Measurements from ENCODE around the gene DDX27. TPM values are rescaled to one million over a fixed set of nuclear protein-coding genes. Genes with fewer than 3 reads are reported as not detected.

Gene DDX27
- total and polyA plus RNA-seq, 4 donors: 8.8 to 16.0 (median 13.0) TPM

DNA sequence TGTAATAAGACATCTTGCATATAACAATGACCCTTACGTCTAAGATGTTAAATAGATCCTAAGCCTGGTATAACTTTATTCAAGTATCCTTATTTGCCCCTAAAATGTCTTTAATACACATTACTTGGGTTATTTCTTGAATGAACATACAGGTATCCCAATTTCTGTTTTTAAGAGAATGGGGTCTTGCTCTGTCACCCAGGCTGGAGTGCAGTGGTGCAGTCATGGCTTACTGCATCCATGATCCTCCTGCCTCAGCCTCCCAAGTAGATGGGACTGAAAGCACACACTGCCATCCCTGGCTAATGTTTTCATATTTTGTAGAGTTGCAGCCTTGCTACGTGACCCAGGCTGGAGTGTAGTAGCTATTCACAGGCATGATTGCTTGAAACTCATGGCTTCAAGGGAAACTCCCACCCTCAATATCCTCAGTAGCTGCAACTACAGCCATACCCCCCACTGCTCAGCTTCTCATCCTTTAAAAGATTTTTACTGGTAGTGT, 69.1 kb downstream of the DDX27 start:
- Histone ChIP-seq H3K4me3 (ENCODE audit: low read depth in 1 of 3, low read length in 3 of 3) (no peak overlapping the region), H3K27me3 (ENCODE audit: control insufficient read depth in 4 of 4, insufficient read depth in 4 of 4, low read length in 3 of 4) (no peaks in the 10 kb centered on the region), H3K9ac (ENCODE audit: low read depth in 1 of 2, low read length in 2 of 2) (no peak overlapping the region), H3K4me1 (ENCODE audit: control insufficient read depth in 4 of 4, insufficient read depth in 4 of 4, low read length in 3 of 4) (no peaks in the 10 kb centered on the region), H3K27ac (ENCODE audit: low read depth in 1 of 2, low read length in 2 of 2) (no peak overlapping the region), H3K9me3 (ENCODE audit: control insufficient read depth in 4 of 4, low read length in 3 of 4) (peaks cover 8 to 17% (median 13%) of the 10 kb centered on the region in 4 donors), H3K36me3 (ENCODE audit: control insufficient read depth in 4 of 4, insufficient read depth in 3 of 4, low read depth in 1 of 4, low read length in 3 of 4) (peaks cover 40 to 80% (median 71%) of the 10 kb centered on the region in 4 donors)
- TF ChIP-seq FOXA1 (IDR thresholded peaks at IDR 0.05): no peak
- TF ChIP-seq, protein P1, sequence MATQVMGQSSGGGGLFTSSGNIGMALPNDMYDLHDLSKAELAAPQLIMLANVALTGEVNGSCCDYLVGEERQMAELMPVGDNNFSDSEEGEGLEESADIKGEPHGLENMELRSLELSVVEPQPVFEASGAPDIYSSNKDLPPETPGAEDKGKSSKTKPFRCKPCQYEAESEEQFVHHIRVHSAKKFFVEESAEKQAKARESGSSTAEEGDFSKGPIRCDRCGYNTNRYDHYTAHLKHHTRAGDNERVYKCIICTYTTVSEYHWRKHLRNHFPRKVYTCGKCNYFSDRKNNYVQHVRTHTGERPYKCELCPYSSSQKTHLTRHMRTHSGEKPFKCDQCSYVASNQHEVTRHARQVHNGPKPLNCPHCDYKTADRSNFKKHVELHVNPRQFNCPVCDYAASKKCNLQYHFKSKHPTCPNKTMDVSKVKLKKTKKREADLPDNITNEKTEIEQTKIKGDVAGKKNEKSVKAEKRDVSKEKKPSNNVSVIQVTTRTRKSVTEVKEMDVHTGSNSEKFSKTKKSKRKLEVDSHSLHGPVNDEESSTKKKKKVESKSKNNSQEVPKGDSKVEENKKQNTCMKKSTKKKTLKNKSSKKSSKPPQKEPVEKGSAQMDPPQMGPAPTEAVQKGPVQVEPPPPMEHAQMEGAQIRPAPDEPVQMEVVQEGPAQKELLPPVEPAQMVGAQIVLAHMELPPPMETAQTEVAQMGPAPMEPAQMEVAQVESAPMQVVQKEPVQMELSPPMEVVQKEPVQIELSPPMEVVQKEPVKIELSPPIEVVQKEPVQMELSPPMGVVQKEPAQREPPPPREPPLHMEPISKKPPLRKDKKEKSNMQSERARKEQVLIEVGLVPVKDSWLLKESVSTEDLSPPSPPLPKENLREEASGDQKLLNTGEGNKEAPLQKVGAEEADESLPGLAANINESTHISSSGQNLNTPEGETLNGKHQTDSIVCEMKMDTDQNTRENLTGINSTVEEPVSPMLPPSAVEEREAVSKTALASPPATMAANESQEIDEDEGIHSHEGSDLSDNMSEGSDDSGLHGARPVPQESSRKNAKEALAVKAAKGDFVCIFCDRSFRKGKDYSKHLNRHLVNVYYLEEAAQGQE (IDR thresholded peaks at IDR 0.05): no peak
- DNase-seq (ENCODE audit: low spot score): no peak
- WGBS: 94% methylated on average over 2 of the region's 2 CpGs

DNA sequence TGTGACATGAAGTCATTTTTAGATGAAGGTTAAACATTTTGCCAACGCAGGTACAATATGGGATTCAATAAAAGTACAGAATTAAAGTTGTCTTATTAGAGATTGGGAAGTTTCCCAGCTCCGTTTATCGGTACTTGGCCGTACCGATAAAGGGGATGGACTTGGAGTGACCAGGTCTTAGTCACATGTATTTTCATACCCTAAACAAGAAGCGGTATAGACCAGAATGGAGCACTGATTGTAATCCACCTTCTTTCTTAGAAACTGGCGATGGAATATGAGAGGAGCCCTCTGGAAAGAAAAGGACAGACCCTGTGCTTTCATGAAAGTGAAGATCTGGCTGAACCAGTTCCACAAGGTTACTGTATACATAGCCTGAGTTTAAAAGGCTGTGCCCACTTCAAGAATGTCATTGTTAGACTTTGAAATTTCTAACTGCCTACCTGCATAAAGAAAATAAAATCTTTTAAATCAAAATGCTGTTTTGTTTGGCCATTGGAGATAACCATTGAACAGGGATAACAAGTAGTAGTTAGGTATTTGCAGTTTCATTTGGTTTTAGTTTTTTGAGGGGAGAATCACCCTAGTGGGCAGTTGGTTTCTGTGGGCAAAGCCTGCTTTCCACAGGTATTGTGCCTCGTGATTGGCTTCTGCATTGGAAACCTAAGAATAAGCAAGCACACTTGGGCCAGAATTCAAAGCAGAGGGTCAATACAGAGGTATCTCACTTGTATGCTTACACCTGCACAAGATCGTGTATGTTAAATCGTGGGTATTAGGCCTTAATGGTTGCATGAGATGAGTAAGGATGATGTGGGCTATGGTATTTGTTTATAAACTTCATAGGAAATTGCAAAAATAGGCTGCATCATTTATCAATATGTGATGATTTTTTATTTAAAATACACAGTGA, 69.8 kb downstream of the DDX27 start:
- Histone ChIP-seq H3K9me3 (ENCODE audit: control insufficient read depth in 4 of 4, low read length in 3 of 4) (peaks cover 8 to 17% (median 13%) of the 10 kb centered on the region in 4 donors), H3K27ac (ENCODE audit: low read depth in 1 of 2, low read length in 2 of 2) (no peak overlapping the region), H3K27me3 (ENCODE audit: control insufficient read depth in 4 of 4, insufficient read depth in 4 of 4, low read length in 3 of 4) (no peaks in the 10 kb centered on the region), H3K9ac (ENCODE audit: low read depth in 1 of 2, low read length in 2 of 2) (no peak overlapping the region), H3K4me3 (ENCODE audit: low read depth in 1 of 3, low read length in 3 of 3) (no peak overlapping the region), H3K36me3 (ENCODE audit: control insufficient read depth in 4 of 4, insufficient read depth in 3 of 4, low read depth in 1 of 4, low read length in 3 of 4) (peaks cover 35 to 72% (median 65%) of the 10 kb centered on the region in 4 donors), H3K4me1 (ENCODE audit: control insufficient read depth in 4 of 4, insufficient read depth in 4 of 4, low read length in 3 of 4) (no peaks in the 10 kb centered on the region)
- DNase-seq (ENCODE audit: low spot score): no peak
- WGBS: 93% methylated on average over 10 of the region's 10 CpGs
- TF ChIP-seq FOXA2 (IDR thresholded peaks at IDR 0.05) (no peak), YY1 (IDR thresholded peaks at IDR 0.05) (no peak), HNF4G (IDR thresholded peaks at IDR 0.05) (no peak), SP1 (IDR thresholded peaks at IDR 0.05) (no peak), RAD21 (IDR thresholded peaks at IDR 0.05) (no peak), EGR1 (IDR thresholded peaks at IDR 0.05; ENCODE audit: low read depth in 2 of 2) (no peak), NR2F2 (IDR thresholded peaks at IDR 0.05) (no peak), HNF4A (conservative IDR thresholded peaks at IDR 0.05) (no peak), GABPA (IDR thresholded peaks at IDR 0.05 in 1 of 2, conservative IDR thresholded peaks at IDR 0.05 in 1 of 2) (no peak), TAF1 (conservative IDR thresholded peaks at IDR 0.05) (no peak), JUND (IDR thresholded peaks at IDR 0.05) (no peak), FOXA1 (IDR thresholded peaks at IDR 0.05) (no peak), RXRA (IDR thresholded peaks at IDR 0.05) (no peak)
- TF ChIP-seq, protein P1 (IDR thresholded peaks at IDR 0.05): no peak
- TF ChIP-seq, protein P2, sequence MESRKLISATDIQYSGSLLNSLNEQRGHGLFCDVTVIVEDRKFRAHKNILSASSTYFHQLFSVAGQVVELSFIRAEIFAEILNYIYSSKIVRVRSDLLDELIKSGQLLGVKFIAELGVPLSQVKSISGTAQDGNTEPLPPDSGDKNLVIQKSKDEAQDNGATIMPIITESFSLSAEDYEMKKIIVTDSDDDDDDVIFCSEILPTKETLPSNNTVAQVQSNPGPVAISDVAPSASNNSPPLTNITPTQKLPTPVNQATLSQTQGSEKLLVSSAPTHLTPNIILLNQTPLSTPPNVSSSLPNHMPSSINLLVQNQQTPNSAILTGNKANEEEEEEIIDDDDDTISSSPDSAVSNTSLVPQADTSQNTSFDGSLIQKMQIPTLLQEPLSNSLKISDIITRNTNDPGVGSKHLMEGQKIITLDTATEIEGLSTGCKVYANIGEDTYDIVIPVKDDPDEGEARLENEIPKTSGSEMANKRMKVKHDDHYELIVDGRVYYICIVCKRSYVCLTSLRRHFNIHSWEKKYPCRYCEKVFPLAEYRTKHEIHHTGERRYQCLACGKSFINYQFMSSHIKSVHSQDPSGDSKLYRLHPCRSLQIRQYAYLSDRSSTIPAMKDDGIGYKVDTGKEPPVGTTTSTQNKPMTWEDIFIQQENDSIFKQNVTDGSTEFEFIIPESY (IDR thresholded peaks at IDR 0.05): no peak
- TF ChIP-seq, protein P3, sequence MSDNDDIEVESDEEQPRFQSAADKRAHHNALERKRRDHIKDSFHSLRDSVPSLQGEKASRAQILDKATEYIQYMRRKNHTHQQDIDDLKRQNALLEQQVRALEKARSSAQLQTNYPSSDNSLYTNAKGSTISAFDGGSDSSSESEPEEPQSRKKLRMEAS (IDR thresholded peaks at IDR 0.05): no peak
- TF ChIP-seq, protein P4, sequence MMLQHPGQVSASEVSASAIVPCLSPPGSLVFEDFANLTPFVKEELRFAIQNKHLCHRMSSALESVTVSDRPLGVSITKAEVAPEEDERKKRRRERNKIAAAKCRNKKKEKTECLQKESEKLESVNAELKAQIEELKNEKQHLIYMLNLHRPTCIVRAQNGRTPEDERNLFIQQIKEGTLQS (IDR thresholded peaks at IDR 0.05): no peak
- TF ChIP-seq, protein P5, sequence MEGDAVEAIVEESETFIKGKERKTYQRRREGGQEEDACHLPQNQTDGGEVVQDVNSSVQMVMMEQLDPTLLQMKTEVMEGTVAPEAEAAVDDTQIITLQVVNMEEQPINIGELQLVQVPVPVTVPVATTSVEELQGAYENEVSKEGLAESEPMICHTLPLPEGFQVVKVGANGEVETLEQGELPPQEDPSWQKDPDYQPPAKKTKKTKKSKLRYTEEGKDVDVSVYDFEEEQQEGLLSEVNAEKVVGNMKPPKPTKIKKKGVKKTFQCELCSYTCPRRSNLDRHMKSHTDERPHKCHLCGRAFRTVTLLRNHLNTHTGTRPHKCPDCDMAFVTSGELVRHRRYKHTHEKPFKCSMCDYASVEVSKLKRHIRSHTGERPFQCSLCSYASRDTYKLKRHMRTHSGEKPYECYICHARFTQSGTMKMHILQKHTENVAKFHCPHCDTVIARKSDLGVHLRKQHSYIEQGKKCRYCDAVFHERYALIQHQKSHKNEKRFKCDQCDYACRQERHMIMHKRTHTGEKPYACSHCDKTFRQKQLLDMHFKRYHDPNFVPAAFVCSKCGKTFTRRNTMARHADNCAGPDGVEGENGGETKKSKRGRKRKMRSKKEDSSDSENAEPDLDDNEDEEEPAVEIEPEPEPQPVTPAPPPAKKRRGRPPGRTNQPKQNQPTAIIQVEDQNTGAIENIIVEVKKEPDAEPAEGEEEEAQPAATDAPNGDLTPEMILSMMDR (IDR thresholded peaks at IDR 0.05; ENCODE audit: low read depth, low read length, missing input control): no peak
